CD1c-positive myeloid dendritic cell (primary cell): Measurements from ENCODE around the gene EIF5.

Experiments used
- DNase-seq: peaks from one replicate; pipeline ENCODE4 v3.0.0-alpha.2; 2016; ENCODE audit errors: extremely low spot score

Gene EIF5

GRCh38 chr14:103393676-103394626, 59.9 kb downstream of the EIF5 start:
- DNase-seq, result no peak
